ENCODE results near the gene JMJD7. TPM values are rescaled to one million over a fixed set of nuclear protein-coding genes. Genes with fewer than 3 reads are reported as not detected.

Gene JMJD7
- total and polyA plus RNA-seq, 9 of the 15 experiments (the other 6 are each of a cell fraction or from before 2014, with no cell fraction given), result 1.2 to 13.9 (median 6.1) TPM

DNA sequence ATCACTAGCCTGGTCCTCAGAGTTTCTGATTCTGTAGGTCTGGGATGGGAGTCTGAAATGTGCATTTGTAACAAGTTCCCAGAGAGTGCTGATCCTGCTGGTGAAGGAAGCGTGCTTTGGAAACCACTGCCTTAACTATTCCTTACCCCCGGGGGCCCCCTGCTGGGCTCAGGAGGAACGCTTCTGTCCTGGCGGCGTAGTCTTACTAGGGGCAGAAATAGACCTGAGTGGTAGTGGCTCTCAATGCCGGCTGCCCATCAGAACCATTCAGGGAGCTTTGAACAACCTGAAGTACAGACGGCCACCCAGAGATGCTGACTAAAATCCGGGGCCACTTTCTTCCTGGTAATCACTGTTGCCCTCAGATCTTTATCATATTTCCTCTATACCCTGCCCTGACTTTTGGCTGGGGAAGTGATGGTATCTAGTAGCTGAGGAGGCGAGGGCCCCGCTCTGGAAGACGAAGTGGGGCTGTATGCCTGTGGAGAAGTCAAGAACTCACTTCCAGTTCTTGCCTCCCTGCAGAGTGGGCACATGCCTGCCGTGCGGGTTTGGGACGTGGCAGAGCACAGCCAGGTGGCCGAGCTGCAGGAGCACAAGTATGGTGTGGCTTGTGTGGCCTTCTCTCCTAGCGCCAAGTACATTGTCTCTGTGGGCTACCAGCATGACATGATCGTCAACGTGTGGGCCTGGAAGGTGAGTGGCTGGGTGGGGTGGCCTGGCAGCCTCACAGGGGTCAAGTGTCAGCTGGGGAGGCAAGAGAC lies 16.3 kb upstream of the JMJD7 start (continued):
- TF ChIP-seq, protein P1, sequence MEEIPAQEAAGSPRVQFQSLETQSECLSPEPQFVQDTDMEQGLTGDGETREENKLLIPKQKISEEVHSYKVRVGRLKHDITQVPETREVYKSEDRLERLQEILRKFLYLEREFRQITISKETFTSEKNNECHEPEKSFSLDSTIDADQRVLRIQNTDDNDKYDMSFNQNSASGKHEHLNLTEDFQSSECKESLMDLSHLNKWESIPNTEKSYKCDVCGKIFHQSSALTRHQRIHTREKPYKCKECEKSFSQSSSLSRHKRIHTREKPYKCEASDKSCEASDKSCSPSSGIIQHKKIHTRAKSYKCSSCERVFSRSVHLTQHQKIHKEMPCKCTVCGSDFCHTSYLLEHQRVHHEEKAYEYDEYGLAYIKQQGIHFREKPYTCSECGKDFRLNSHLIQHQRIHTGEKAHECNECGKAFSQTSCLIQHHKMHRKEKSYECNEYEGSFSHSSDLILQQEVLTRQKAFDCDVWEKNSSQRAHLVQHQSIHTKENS (CRISPR knock-in tag; IDR thresholded peaks at IDR 0.05), result no peak
- TF ChIP-seq STAG1 (CRISPR knock-in tag; IDR thresholded peaks at IDR 0.05; ENCODE audit: borderline replicate concordance) (peak; percentile 58; the same call in 1 of the 2 replicates), REST (IDR thresholded peaks at IDR 0.05; ENCODE audit: borderline replicate concordance) (peak; percentile 95), REST (CRISPR knock-in tag; IDR thresholded peaks at IDR 0.05; ENCODE audit: low read depth) (no peak), CTCF (IDR thresholded peaks at IDR 0.05 in 2 of 3, conservative IDR thresholded peaks at IDR 0.05 in 1 of 3; ENCODE audit: insufficient read depth in 2 of 3, low read depth in 1 of 3, low read length in 3 of 3) (peak; percentile 93 to 96 (median 96)), NFYB (IDR thresholded peaks at IDR 0.05; ENCODE audit: extremely low read depth, insufficient read length) (no peak), RCOR1 (IDR thresholded peaks at IDR 0.05; ENCODE audit: borderline replicate concordance in 1 of 2, low read depth in 2 of 2, low read length in 2 of 2) (peak in 1 of 2 experiments; percentile 50; a peak in 1 of 4 replicates), ARID2 (IDR thresholded peaks at IDR 0.05) (peak; percentile 85), L3MBTL2 (IDR thresholded peaks at IDR 0.05) (peak; percentile 27; the same call in 1 of the 2 replicates), RAD21 (CRISPR knock-in tag; conservative IDR thresholded peaks at IDR 0.05 in 1 of 2, IDR thresholded peaks at IDR 0.05 in 1 of 2) (peak; percentile 93 to 97)
